ENCODE results near the gene C10orf53. TPM values are rescaled to one million over a fixed set of nuclear protein-coding genes. Genes with fewer than 3 reads are reported as not detected.
A peak's percentile ranks its signal among the peaks of the same experiment; 100 is the strongest.

C10orf53 gene
- total and polyA plus RNA-seq, 2 of the 8 experiments (the other 6 are each of a cell fraction or from before 2014, with no cell fraction given): not detected

GRCh38 chr10:49647554-49647953 lies 31.9 kb upstream of the C10orf53 start:
- Histone ChIP-seq H2BK12ac (ENCODE audit: low read depth, low read length) (no peak overlapping the region), H3K9ac (replicated peaks in 1 of 4; ENCODE audit: extremely low read depth in 1 of 4, low read depth in 3 of 4, low read length in 3 of 4) (no peak overlapping the region), H3K14ac (ENCODE audit: insufficient read length) (no peak overlapping the region), H2BK5ac (ENCODE audit: low read depth, low read length) (no peak overlapping the region), H3K9me3 (ENCODE audit: insufficient read depth in 2 of 2, low read depth in 1 of 2, low read length in 1 of 2) (no peaks in the 10 kb centered on the region), H2AK5ac (ENCODE audit: low read depth, low read length) (no peak overlapping the region), H3K23me2 (ENCODE audit: low read depth, low read length) (no peaks in the 10 kb centered on the region), H3K79me1 (ENCODE audit: low read depth, low read length) (0 out of 2 replicates have a peak, but pooled peaks cover 2% of the 10 kb centered on the region), H3K27ac (ENCODE audit: low read depth, low read length) (no peak overlapping the region), H2BK120ac (replicated peaks; ENCODE audit: low read depth, low read length) (no peak overlapping the region), H3K4me3 (ENCODE audit: extremely low read depth in 1 of 4, insufficient read depth in 2 of 4, low read depth in 3 of 4, low read length in 4 of 4) (no peak overlapping the region), H4K5ac (ENCODE audit: insufficient read length, low read depth, low read length) (no peak overlapping the region), H4K91ac (replicated peaks; ENCODE audit: insufficient read length, low read length) (no peak overlapping the region), H2BK15ac (ENCODE audit: low read length) (no peak overlapping the region), H3K4me1 (replicated peaks in 1 of 4; ENCODE audit: control insufficient read depth in 3 of 4, insufficient read depth in 4 of 4, low read length in 3 of 4) (peaks cover 0 to 4% (median 1%) of the 10 kb centered on the region in 4 experiments; a peak in 1 of 7 replicates), H3K27me3 (replicated peaks in 1 of 4; ENCODE audit: control insufficient read depth in 3 of 4, extremely low read depth in 1 of 4, insufficient read depth in 3 of 4, low read length in 3 of 4) (peaks cover 0 to 2% (median 0%) of the 10 kb centered on the region in 4 experiments; a peak in 2 of 7 replicates), H3K56ac (replicated peaks; ENCODE audit: insufficient read length, low read depth, low read length) (no peak overlapping the region), H3K4me2 (ENCODE audit: insufficient read depth in 1 of 2, low read depth in 2 of 2, low read length in 2 of 2) (no peak overlapping the region), H3K79me2 (ENCODE audit: control insufficient read depth in 1 of 2, insufficient read depth in 2 of 2, low read length in 2 of 2) (no peaks in the 10 kb centered on the region), H2BK20ac (ENCODE audit: low read length) (no peak overlapping the region), H4K8ac (ENCODE audit: extremely low read depth, insufficient read depth, low read length) (no peak overlapping the region), H4K20me1 (replicated peaks in 1 of 2; ENCODE audit: control insufficient read depth in 1 of 2, insufficient read depth in 2 of 2, low read length in 2 of 2) (no peaks in the 10 kb centered on the region), H3K4ac (replicated peaks; ENCODE audit: insufficient read length, low read depth, low read length) (no peak overlapping the region), H3K23ac (ENCODE audit: insufficient read length) (no peak overlapping the region), H2AFZ (ENCODE audit: low read length) (no peak overlapping the region), H3K36me3 (ENCODE audit: control insufficient read depth in 2 of 4, insufficient read depth in 4 of 4, low read length in 3 of 4) (no peaks in the 10 kb centered on the region), H3K18ac (ENCODE audit: extremely low read depth, low read length) (no peak overlapping the region)
- peak in 1 of 2 experiments; percentile 22 for DNase-seq (ENCODE audit: low read depth in 1 of 2, low spot score in 2 of 2)
- ChIA-PET CTCF (ENCODE audit: partially characterized antibody) (interaction anchor here (0.9 to 2.6 kb wide), 4 partner anchors 25 to 240 kb away, joined by 3 to 13 read pairs (median 3); no protein-coding TSS in a partner anchor), POLR2A (ENCODE audit: partially characterized antibody) (no interaction called here)
- no peak for FAIRE-seq
- TF ChIP-seq RAD21 (IDR thresholded peaks at IDR 0.05 in 1 of 2, conservative IDR thresholded peaks at IDR 0.05 in 1 of 2; ENCODE audit: low read depth in 2 of 2, low read length in 2 of 2): no peak
- no peak for TF ChIP-seq SIX5 (IDR thresholded peaks at IDR 0.05; ENCODE audit: low read depth, low read length)
- TF ChIP-seq HDAC2 (IDR thresholded peaks at IDR 0.05; ENCODE audit: borderline replicate concordance in 1 of 2, low read depth in 2 of 2, low read length in 2 of 2): no peak
- no peak for TF ChIP-seq CTBP2 (IDR thresholded peaks at IDR 0.05; ENCODE audit: borderline replicate concordance, insufficient read depth, insufficient read length, low read length)
- 85% methylated on average over 4 of the region's 4 CpGs; no CpG with 5 or more reads in 1 of the 2 experiments for WGBS, 2 experiments (ENCODE audit: extremely low coverage in 1 of 2, insufficient coverage in 1 of 2, insufficient read length in 1 of 2, insufficient replicate concordance in 2 of 2, low coverage in 1 of 2, low lambda C conversion rate in 2 of 2, missing lambda C conversion rate in 1 of 2)
